Osteoblast (primary cell): Measurements from ENCODE around the gene SCTR. TPM values are rescaled to one million over a fixed set of nuclear protein-coding genes. Genes with fewer than 3 reads are reported as not detected.

Source experiments
- DNase-seq: peaks from one replicate; pipeline ENCODE4 v3.0.0; 2011; ENCODE audit warnings: low spot score, mixed read lengths; ENCODE audit not compliant: insufficient read length; ENCODE audit errors: missing footprints
- H2AFZ ChIP-seq: 2 replicates; pipeline ENCODE4 v1.6.0; 2011; ENCODE audit warnings: mild to moderate bottlenecking, low read length
- H3K27ac ChIP-seq: 2 replicates; pipeline ENCODE4 v1.5.1; 2011; ENCODE audit warnings: mild to moderate bottlenecking, low read depth, low read length, moderate library complexity
- H3K27me3 ChIP-seq: 2 replicates; pipeline ENCODE4 v1.6.0; 2012; ENCODE audit warnings: mild to moderate bottlenecking, control low read depth, inconsistent platforms, low read length, moderate library complexity; ENCODE audit not compliant: insufficient read depth
- H3K36me3 ChIP-seq: 2 replicates; pipeline ENCODE4 v1.5.1; 2011; ENCODE audit warnings: mild to moderate bottlenecking, low read length, control low read depth, moderate library complexity; ENCODE audit not compliant: insufficient read depth
- H3K4me1 ChIP-seq: 2 replicates; pipeline ENCODE4 v1.5.1; 2011; ENCODE audit warnings: mild to moderate bottlenecking, low read length, control low read depth, moderate library complexity; ENCODE audit not compliant: insufficient read depth
- H3K4me2 ChIP-seq: 2 replicates; pipeline ENCODE4 v1.6.0; 2011; ENCODE audit warnings: mild to moderate bottlenecking, low read length; ENCODE audit not compliant: insufficient read depth
- H3K4me3 ChIP-seq: fragments of 200-600 bp; sonication (generic); 3 replicates; pipeline ENCODE4 v1.5.1; 2012; ENCODE audit warnings: mild to moderate bottlenecking, low read length, inconsistent platforms; ENCODE audit not compliant: insufficient read depth
- H3K79me2 ChIP-seq: 2 replicates; pipeline ENCODE4 v1.6.0; 2012; ENCODE audit warnings: mild to moderate bottlenecking, low read length, control low read depth, inconsistent platforms; ENCODE audit not compliant: insufficient read depth
- H3K9me3 ChIP-seq: 2 replicates; pipeline ENCODE4 v1.5.1; 2011; ENCODE audit warnings: low read depth, low read length, control low read depth
- H4K20me1 ChIP-seq: 2 replicates; pipeline ENCODE4 v1.6.0; 2012; ENCODE audit warnings: mild to moderate bottlenecking, low read length, control low read depth; ENCODE audit not compliant: insufficient read depth
- CTCF ChIP-seq: IDR thresholded peaks from 2 replicates; pipeline ENCODE4 v1.5.1; 2011; ENCODE audit warnings: mild to moderate bottlenecking, low read depth, low read length, moderate library complexity; ENCODE audit errors: extremely low read depth
- total RNA-seq: library from RNA; depleted of rRNA; stranded (reverse); fragments of >200 nt; gene quantifications from 2 replicates; pipeline ENCODE4 v1.2.3, GENCODE V29; 2012

The SCTR gene
- total RNA-seq, 1 donor, result not detected

GRCh38 chr2:119449521-119449920 is 74.8 kb downstream of the SCTR start:
- H4K20me1 ChIP-seq, result no peaks in the 10 kb centered on the region
- H3K4me3 ChIP-seq, result no peak overlapping the region
- peaks cover 44% of the 10 kb centered on the region for H3K27me3 ChIP-seq
- DNase-seq, result no peak
- no peak overlapping the region for H2AFZ ChIP-seq
- no peaks in the 10 kb centered on the region for H3K4me1 ChIP-seq
- no peak overlapping the region for H3K4me2 ChIP-seq
- no peaks in the 10 kb centered on the region for H3K9me3 ChIP-seq
- H3K27ac ChIP-seq, result no peak overlapping the region
- H3K36me3 ChIP-seq, result no peaks in the 10 kb centered on the region
- no peak for TF ChIP-seq CTCF
- H3K79me2 ChIP-seq, result no peaks in the 10 kb centered on the region

GRCh38 chr2:119448427-119449141 is 75.7 kb downstream of the SCTR start:
- H2AFZ ChIP-seq, result no peak overlapping the region
- TF ChIP-seq CTCF, result no peak
- H3K4me3 ChIP-seq, result no peak overlapping the region
- H3K4me2 ChIP-seq, result no peak overlapping the region
- H3K36me3 ChIP-seq, result no peaks in the 10 kb centered on the region
- no peak overlapping the region for H3K27ac ChIP-seq
- peak; percentile 37 for DNase-seq
- H4K20me1 ChIP-seq, result no peaks in the 10 kb centered on the region
- peaks cover 44% of the 10 kb centered on the region for H3K27me3 ChIP-seq
- H3K9me3 ChIP-seq, result no peaks in the 10 kb centered on the region
- no peaks in the 10 kb centered on the region for H3K79me2 ChIP-seq
- H3K4me1 ChIP-seq, result no peaks in the 10 kb centered on the region

- Histone ChIP-seq H2AFZ (no peak overlapping the region), H4K20me1 (no peaks in the 10 kb centered on the region), H3K9me3 (no peaks in the 10 kb centered on the region), H3K27me3 (peaks cover 36% of the 10 kb centered on the region), H3K4me1 (no peaks in the 10 kb centered on the region), H3K36me3 (no peaks in the 10 kb centered on the region), H3K27ac (no peak overlapping the region), H3K79me2 (no peaks in the 10 kb centered on the region), H3K4me3 (no peak overlapping the region), H3K4me2 (no peak overlapping the region)
- no peak for TF ChIP-seq CTCF
- no peak for DNase-seq
Observed at GRCh38 chr2:119446037-119446436, 78.2 kb downstream of the SCTR start.

GRCh38 chr2:119442850-119443249 is 81.4 kb downstream of the SCTR start:
- no peaks in the 10 kb centered on the region for H4K20me1 ChIP-seq
- no peak for DNase-seq
- no peak overlapping the region for H3K4me3 ChIP-seq
- H3K27me3 ChIP-seq, result peaks cover 24% of the 10 kb centered on the region
- H2AFZ ChIP-seq, result no peak overlapping the region
- no peak overlapping the region for H3K4me2 ChIP-seq
- no peak overlapping the region for H3K27ac ChIP-seq
- no peaks in the 10 kb centered on the region for H3K36me3 ChIP-seq
- TF ChIP-seq CTCF, result no peak
- no peaks in the 10 kb centered on the region for H3K79me2 ChIP-seq
- no peaks in the 10 kb centered on the region for H3K4me1 ChIP-seq
- no peaks in the 10 kb centered on the region for H3K9me3 ChIP-seq
